Hematopoietic multipotent progenitor cell treated with erythropoietin and hydrocortisone succinate and interleukin-3 and kit ligand, for 17 days (in vitro differentiated cells): ENCODE measurements around the gene TESK2.
"Not testable (repeated sequence)": the region's sequence is repeated elsewhere in the genome, so short reads cannot be mapped to it uniquely, and the experiment has no call there.

Experiments
- DNase-seq: peaks from one replicate; pipeline ENCODE4 v3.0.0-alpha.2; 2015; ENCODE audit warnings: low spot score

Gene TESK2

GRCh38 chr1:45490626-45491486, at the start of gene TESK2:
TSS of gene TESK2 (minus strand) at chr1:45491163. CDS start at chr1:45457785, 33,378 bp downstream.
- peak; percentile 100 for DNase-seq

DNA sequence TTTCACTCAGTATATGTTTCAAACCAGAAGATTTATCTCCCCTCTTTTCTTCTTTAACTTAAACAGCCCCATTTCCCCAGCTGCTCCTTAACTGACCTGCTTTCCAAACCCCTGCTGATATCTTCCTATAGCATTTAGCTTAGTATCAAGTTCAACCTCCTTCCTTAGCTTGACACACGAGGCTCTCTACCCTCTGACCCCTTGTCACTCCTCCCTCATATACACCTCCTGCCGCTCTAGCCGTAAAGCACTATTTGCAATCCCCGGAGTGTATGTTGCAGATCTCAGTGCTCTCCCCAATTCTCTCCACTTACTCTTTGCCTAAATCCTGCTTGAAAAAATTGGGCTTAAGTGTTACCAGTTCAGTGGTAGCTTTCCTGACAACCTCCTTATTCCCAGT, 45.9 kb upstream of the TESK2 start:
- no peak for DNase-seq

DNA sequence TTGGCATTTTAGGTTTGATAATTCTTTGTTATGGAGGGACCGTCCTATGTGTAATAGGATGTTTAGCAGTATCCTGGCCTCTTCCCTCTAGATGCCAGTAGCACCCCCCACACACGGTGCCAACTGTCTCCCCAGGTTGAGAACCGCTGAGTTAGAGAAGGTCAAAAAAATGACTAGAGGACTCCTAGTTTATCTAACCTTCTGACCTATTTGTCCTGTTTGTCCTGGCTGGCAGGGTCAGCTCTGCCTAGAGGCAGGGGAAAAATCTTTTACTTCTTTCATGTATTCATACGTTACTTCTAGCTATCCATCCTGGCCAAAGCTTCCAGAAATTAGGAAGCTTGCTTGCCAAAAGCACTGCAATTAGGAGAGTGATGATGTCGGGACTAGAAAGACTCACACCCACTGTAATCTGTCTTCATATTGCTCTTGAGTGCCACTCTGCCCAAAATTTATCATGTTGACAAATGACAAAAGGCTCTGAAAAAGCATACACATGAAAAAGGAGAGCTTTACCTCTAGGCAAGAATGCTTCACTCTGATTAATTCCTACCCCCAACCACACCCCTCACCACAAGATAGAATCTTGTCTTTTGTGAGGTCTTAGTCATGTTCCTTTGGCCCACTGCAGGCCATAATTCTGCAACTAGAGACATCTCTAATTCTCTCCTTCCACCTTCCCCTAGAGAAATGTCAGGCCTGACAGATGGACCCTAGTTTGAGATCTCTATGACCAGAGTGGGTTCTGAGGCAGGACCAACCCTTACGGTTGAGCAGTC, 45.2 kb upstream of the TESK2 start:
- DNase-seq = no peak

GRCh38 chr1:45531873-45532272, 40.9 kb upstream of the TESK2 start:
- DNase-seq = no peak

DNA sequence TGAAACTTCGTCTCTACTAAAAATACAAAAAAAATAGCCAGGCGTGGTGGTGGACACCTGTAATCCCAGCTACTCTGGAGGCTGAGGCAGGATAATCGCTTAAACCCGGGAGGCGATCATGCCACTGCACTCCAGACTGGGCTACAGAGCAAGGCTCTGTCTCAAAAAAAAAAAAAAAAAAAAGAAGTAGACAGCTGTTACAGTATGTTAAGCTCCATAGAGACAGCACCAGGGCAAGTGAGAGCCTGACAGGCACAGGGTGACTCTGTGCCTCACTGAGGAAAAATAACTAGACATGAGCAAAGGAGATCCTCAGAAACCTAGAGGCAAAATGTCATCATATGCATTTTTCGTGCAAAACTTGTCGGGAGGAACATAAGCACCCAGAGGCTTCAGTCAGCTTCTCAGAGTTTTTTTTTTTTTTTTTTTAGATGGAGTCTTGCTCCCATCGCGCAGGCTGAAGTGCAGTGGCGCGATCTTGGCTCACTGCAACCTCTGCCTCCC, 39.7 kb upstream of the TESK2 start:
- DNase-seq = no peak

- DNase-seq = no peak
These were observed 35.2 kb upstream of the TESK2 start for GRCh38 chr1:45526135-45526644.

GRCh38 chr1:45523975-45524374, 33.0 kb upstream of the TESK2 start:
- not testable (repeated sequence) for DNase-seq

GRCh38 chr1:45523516-45523915, 32.6 kb upstream of the TESK2 start:
- DNase-seq = not testable (repeated sequence)

- no peak for DNase-seq
These were observed 31.6 kb upstream of the TESK2 start for GRCh38 chr1:45522324-45523104.

DNA sequence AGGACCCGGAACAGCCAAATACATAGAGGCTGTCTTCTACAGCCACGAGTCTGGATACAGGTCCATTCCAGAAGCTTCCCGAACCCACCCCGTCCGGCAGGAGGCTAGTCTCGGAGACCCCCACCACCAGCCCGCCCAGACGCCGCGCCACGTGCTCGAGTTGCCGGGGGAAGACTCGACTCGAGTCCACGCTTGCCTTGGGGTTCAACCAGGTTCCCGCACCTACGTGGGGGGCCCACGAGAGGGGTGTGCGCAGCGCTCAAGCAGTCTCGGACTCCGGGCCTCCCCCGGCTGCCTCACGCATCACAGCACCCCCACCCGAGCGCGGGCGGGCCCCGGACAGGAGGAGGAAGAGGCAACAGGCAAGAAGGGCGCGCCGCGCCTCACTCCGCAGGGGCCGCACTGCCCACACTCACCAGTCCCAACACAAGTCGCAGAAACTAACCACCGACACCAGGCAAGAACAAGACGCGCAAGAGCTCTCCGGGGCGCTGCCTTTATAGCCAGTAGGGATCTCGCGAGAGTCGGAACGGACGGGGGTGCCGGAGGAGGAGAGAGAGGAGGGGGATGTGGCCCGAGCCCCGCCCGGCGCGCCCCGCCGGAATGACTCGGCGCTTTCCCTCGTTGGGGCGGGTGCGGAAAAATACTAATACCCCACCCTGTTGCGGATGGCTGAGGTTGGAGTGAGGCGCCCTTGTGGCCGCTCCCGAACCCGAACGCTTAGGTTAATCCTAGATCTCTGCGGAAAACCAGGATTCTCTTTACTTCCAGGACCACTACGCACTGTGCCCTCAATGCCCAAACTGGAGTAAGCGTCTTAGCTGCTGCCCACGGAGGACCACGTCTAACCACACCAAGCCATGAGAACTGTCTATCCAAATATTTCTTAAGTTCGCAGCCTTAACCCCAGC, 30.7 kb upstream of the TESK2 start, which contains the start of gene PRDX1:
Gene PRDX1 (minus strand): TSS at position 472 of the 911 bp plus-strand sequence. CDS start 2,841 bp downstream, outside the sequence.
- peak; percentile 97 for DNase-seq

DNA sequence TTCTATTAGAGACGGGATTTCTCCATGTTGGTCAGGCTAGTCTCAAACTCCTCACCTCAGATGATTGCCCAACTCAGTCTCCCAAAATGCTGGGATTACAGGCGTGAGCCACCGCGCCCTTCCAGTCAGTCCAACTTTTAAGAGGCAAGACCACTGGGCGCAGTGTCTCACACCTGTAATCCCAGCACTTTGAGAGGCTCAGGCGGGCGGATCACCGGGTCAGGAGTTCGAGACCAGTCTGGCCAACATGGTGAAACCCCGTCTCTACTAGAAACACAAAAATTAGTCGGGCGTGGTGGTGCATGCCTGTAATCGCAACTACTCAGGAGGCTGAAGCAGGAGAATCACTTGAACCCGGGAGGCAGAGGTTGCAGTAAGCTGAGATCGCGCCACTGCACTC, 28.8 kb upstream of the TESK2 start:
- not testable (repeated sequence) for DNase-seq

DNA sequence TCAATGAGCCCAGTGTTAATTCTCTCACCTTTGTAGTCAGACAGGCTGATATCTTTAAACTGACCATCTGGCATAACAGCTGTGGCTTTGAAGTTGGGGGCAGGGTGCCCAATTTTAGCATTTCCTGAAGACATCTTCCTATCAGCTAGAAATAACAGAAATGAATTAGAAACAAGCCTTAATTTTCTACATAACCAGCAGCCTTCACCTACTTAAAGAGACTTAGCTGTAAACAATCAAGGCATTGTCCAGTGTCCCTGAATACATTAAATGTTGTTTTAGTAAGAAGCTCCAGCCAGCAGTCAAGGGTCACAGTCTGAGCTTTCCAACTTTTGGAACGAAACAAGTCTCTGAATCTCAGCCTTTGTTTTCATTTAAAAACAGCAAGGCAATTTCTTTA, 27.9 kb upstream of the TESK2 start:
- DNase-seq = no peak

GRCh38 chr1:45518366-45518765, 27.4 kb upstream of the TESK2 start:
- not testable (repeated sequence) for DNase-seq

DNA sequence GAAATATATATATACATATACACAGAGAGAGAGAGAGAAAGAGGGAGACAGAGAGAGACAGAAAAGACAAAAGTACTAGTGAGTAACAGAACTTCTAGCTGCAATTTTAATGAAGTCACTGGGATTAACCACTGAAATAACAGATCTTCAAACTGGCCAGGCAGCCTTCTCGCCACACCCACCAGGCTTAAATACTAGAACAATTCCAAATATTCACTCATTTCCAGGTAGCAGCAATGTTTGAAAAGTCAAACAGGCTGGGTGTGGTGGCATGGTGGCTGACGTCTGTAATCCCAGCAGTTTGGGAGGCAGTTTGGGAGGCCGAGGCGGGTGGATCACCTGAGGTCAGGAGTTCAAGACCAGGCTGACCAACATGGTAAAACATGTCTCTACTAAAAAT, 25.5 kb upstream of the TESK2 start:
- DNase-seq = no peak

- no peak for DNase-seq
These were observed 25.1 kb upstream of the TESK2 start for GRCh38 chr1:45516036-45516435.

DNA sequence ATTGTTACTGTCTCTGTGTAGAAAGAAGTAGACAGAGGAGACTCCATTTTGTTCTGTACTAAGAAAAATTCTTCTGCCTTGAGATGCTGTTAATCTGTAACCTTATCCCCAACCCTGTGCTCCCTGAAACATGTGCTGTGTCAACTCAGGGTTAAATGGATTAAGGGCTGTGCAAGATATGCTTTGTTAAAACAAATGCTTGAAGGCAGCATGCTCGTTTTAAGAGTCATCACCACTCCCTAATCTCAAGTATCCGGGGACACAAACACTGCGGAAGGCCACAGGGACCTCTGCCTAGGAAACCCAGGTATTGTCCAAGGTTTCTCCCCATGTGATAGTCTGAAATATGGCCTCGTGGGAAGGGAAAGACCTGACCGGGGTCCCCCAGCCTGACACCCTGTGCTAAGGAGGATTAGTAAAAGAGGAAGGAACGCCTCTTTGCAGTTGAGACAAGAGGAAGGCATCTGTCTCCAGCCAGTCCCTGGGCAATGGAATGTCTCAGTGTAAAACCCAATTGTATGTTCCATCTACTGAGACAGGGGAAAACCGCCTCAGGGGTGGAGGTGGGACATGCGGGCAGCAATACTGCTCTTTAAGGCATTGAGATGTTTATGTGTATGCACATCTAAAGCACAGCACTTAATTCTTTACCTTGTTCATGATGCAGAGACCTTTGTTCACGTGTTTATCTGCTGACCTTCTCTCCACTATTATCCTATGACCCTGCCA, 22.7 kb upstream of the TESK2 start:
- not testable (repeated sequence) for DNase-seq

DNA sequence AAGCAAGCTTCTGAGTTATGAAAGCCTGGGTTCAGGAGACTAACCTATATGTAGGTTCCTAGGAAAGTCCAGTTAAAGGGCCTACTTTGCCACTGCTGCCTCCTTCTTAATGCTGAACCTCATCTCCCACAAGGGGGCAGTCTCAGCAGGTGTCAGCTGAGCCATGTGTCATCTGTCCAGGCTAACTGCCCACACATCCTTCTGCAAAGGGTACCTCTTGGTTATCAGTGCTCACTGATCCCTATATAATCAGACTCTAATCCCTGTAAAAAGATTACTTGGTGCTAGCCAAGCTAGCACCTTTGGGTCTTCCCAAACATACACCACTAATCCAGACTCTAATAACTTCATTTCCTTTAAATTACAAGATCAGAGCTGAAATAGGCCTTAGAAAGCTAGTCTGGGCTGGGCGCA, 21.7 kb upstream of the TESK2 start:
- peak; percentile 87 for DNase-seq

DNA sequence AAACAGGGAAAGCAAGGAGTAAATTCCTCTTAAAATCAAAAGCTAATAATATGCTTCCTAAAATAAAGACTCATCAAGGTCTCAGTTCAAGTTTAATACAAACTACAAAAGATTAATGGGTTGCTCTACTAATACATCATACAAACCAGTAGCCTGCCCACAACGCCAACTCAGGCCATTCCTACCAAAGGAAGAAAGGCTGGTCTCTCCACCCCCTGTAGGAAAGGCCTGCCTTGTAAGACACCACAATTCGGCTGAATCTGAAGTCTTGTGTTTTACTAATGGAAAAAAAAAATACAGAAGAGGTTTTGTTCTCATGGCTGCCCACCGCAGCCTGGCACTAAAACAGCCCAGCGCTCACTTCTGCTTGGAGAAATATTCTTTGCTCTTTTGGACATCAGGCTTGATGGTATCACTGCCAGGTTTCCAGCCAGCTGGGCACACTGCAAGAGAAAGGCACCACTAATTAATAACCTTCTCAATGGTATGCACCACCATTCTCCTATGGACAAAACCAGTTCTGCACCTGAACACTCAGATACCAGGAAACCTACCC, 20.1 kb upstream of the TESK2 start:
- no peak for DNase-seq
